SK-MEL-5 (cell line): Measurements from ENCODE around the gene GAREM2. TPM values are rescaled to one million over a fixed set of nuclear protein-coding genes. Genes with fewer than 3 reads are reported as not detected.
A peak's percentile ranks its signal among the peaks of the same experiment; 100 is the strongest.

ENCODE experiments used
- DNase-seq: peaks from one replicate; pipeline ENCODE4 v3.0.0-alpha.2; 2016; ENCODE audit warnings: low read depth, low spot score
- in situ Hi-C: cut with HindIII; loops from 2 replicates; pipeline ENCODE4 v1.10.0; 2016; ENCODE audit warnings: low sequenced_read_pairs, high pct_unique_total_duplicates, low pct_unique_long_range_greater_than_20kb
- polyA plus RNA-seq, 2 experiments: library from polyadenylated mRNA; depleted of rRNA; stranded (reverse); fragments of >200 nt; gene quantifications; 2 replicates each; pipeline ENCODE4 v1.2.3, GENCODE V29; 2015
- total RNA-seq: library from RNA; depleted of rRNA; stranded (reverse); fragments of >200 nt; shearing (Covaris generic); gene quantifications from 2 replicates; pipeline ENCODE4 v1.2.3, GENCODE V29; 2014; rRNA removed

GAREM2 gene
- 4.0 and 5.0 TPM in 2 replicates for total RNA-seq
- polyA plus RNA-seq (2015; cell fraction: cytosol; rRNA removed), result 7.4 and 11.5 TPM in 2 replicates
- polyA plus RNA-seq (2015; cell fraction: nucleus; rRNA removed), result 4.4 and 7.6 TPM in 2 replicates

DNA sequence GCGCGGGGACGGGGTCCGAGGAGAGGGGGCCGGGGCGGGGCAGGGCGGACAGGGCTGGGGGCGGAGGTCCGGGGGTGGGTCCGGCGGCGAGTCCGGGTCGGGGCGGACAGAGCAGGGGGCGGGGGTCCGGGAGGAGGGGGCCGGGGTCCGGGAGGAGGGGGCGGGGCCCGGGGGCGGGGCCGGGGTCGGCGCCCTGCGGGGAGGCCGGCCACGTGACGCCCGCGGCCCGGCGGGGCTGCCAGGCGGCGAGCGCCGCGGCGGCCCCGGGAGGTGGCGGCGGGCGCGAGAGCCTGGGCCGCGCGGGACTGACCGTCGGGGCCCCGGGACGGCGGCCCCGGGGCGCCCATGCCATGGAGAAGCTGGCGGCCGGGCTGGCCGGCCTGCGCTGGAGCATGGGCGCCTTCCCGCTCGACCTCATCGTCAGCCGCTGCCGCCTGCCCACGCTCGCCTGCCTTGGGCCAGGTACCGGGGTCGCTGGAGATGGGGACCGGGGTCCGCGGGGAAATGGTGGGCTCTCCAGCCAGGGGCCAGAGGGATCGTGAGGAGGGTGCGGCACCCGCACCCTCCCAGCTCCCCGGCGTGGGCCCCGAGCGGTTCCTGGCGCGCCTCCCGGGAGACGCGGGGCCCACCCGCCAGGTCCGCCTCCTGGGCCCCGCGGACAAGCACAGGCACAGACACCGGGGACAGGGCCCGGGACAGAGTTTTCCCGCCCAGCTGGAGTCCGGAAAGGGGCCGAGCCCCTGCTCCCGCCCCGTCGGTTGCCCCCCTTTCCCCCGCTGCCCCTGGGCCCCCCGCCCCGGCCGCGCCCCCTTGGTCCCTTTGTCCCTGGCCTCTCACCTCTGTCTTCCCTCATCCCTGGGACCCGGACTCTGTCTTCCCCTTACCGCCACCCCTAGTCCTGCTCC lies at the start of gene GAREM2:
Gene GAREM2, plus strand, starts transcription at position 218 of the 905 bp plus-strand sequence. Its CDS starts 133 bp downstream, at position 351.
- DNase-seq, result no peak
- in situ Hi-C loops, result no loop called here

DNA sequence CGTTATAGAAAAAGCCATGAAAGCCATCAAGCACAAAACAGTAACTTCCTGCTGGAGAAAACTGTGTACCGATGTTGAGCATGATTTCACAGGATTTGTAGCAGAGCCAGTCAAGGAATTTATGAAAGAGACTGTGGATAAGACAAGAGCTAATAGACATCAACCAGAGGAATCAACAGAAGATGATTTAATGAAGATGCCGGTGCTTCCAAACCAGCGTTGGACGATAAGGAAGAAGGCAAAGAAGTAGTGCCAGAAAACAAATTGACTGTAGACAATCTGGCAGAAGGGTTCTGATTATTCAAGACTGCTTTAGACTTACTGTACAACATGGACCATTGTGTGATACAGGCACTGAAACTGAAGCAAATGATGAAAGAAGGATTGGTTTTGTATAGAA lies 49.5 kb upstream of the GAREM2 start:
- no peak for DNase-seq
- in situ Hi-C loops, result no loop called here

DNA sequence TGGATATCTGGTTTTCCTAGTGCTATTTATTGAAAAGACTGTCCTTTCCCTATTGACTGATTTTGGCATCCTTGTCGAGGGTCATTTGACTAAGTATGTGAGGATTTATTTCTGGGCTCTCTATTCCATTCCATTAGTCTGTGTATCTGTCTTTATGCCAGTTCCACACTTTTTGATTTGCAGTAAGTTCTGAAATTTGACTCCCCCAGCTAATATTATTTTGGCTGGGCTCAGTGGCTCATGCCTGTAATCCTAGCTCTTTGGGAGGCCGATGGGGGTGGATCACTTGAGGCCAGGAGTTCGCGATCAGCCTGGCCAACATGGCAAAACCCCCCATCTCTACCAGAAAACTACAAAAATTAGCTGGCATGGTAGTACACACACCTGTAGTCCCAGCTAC lies 46.8 kb upstream of the GAREM2 start:
- DNase-seq, result no peak
- in situ Hi-C loops, result no loop called here

DNA sequence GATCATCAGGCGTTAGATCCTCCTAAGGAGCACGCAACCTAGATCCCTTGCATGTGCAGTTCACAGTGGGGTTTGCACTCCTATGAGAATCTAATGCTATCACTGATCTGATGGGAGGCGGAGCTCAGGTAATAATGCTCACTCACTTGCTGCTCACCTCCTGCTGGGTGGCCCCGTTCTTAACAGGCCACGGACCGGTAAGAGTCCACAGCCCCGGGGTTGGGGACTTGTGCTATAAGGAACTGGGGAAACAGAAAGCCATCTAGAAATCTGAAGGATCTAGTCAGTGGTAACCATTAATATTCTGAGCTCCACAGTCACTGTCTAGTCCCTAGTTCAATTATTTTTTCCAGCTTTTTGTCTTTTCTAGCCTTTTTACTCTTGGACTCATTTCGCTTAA lies 44.7 kb upstream of the GAREM2 start:
- no peak for DNase-seq
- in situ Hi-C loops, result no loop called here

DNA sequence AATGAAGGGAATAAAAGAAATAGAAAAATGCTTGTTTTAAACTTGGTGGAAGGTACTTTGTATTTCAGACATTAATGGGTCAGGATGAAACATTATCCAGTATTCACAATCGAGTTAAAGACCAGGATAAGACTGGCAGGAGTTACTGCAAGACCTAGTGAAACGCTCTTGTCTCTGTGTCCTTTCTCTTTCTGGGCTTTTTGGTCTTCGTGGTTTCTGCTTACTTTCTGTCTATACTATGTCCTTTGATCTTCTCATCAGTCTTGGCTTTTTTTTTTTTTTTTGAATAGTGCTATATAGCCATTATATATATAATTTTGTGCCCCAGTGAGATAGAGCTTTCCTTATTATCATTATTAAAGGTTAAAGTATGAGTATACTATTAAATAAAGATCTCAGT lies 42.1 kb upstream of the GAREM2 start:
- in situ Hi-C loops, result no loop called here
- DNase-seq, result no peak

DNA sequence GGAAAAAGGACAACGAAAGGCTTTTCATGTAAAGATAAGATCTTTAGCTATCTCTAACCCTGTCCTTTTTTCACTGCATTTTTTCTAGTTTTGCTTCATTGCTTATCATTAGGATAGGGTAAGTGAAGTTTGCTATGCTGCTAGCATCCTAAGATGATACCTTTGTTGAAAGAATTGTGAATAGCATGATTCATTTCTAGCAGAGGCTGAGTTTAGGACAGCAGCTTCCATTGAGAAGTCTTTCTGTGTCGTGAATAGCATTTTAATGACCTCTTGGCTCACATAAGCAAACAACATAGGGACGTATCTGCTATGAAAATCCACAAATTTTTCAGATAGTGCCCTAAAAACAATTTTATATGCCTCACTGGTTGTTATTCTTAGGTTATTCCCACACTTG lies 36.4 kb upstream of the GAREM2 start:
- DNase-seq, result peak; percentile 71
- in situ Hi-C loops, result no loop called here

DNA sequence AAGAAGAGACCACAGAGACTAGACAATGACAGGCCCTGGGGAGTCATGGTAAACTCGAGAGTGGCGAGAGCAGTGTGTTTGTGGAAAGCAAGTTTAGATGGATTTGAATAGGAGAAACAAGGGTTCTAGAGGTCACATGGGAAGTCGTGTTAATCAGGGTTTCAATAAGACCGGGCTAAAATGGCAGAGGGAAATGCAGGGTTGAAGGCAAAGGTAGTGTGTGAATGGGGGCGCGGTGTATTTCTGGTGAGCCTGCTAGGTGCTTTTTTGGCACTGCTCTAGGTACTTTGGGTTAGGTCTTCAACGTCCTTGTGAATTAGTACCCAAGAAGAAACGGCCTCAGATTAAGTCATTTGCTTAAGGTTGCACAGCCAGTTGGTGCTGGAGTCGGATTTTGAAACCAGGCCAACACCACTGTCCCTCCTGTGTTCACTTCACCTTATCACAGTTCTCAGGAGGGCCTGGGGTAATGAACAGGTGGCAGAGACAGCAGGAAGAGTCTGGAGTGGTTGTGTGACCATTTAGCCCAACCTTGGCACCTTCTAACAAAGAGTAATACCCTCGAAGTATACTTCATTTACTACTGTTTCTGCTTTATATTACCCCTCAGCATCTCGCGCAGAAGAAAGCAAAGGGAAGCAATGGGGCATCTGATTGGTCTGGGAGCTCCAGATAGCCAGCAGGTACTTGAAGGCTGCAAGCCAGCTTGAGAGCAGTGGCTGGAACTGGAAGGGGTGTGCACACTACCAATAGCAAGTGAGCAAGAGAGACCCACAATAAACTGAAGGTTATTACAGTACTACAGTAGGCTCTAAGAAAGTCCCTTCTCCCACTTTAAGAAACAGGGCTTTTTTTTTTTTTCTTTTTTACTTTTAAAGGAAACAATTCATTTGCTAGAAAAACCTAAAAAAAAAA lies 33.4 kb upstream of the GAREM2 start:
- DNase-seq, result no peak
- in situ Hi-C loops, result no loop called here

DNA sequence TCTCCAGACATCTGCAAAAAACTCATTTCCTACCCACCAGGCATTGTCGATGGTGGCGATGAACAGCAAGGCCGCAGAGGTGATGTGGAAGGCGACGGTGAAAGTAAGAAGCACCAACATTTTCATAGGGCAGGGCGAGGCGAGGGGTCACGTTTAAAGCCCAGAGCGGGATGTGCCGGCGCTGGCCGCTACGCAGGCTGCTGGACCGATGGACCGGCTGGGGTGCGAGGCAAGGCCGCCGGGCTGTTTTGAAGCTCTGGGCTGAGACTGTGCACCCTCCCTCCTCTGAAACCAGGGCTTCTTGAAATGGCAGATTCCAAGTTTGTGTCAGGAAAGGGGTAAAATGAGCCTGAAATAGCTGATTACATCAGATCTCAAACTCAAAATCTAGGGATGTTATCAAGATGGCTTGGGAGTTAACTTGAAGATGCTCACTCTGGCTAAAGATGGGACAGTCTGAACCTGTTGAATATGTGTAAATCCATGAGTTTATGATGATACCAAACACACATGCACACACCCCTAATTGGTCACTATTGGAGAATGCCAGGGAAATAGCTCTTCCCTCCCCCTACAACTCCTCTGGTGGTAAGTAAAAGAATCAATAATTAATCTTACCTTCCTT lies 31.6 kb upstream of the GAREM2 start:
- in situ Hi-C loops, result no loop called here
- DNase-seq, result no peak

DNA sequence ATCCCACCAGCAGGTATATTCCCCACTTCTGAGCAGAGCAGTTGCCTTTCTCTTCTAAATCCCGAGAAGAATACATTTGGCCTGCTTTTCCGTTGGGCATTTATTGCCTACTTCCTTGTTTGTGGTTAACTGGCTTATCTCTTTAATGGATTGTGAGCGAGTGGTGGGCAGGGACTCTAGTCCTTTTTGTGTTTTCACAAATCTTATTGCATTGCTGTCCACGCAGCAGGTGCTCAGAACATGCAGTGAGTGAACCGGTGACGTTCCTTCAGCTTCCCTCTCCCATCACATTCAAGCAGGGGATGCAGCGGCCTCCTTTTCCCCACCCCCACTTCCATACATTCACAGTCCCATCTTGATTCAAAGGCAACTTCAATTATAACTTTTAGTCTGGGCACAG lies 28.9 kb upstream of the GAREM2 start:
- in situ Hi-C loops, result no loop called here
- DNase-seq, result no peak

DNA sequence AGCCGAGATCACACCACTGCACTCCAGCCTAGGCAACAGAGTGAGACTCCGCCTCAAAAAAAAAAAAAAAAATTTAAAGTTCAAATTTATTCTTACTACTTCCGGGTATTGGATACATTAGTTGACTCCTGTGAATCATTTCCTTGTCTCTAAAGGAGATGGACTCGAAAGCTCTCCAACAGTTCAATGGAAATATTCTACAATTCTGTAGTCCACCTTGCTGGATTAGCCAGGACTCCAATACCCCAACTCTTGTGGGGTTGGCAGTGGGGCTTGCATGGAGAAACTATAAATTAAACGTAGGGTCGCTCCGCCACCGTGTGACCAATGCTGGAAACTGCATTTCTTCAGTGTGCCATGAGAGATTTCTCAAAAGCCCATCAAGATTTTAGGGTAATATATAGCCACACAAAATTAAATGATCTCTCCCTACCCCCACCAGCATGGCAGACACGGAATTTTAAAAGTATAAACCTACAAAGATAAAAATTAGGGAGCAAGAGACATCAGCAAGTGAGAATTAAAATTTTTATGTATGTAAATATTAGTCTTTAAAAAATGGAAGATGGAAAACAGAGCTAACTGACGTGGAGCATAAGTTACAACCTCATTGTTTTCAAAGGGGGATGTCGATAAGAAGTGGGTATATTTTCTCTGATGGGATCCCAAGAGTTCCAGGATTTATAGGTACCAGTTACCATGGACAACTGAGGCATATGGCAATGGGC lies 27.8 kb upstream of the GAREM2 start:
- in situ Hi-C loops, result no loop called here
- DNase-seq, result peak; percentile 80

DNA sequence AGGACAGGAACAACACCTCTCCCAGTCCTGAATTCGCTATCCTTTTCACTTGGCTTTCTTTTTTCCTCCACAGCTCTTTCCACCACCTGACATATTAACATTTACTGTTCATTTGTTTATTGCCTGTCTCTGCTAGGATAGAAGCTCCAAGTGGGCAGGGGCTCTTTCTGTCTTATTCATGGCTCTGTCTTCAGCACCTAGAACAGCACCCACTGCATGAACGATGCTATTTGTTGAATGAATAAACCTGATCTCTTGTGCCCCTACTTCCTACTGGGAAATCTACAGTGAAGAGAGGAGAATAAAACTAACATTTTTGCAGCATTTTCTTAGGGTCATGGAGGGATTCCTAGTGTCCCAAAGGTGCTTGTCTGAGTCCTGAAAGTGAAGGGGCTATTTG lies 24.4 kb upstream of the GAREM2 start:
- no peak for DNase-seq
- in situ Hi-C loops, result no loop called here

DNA sequence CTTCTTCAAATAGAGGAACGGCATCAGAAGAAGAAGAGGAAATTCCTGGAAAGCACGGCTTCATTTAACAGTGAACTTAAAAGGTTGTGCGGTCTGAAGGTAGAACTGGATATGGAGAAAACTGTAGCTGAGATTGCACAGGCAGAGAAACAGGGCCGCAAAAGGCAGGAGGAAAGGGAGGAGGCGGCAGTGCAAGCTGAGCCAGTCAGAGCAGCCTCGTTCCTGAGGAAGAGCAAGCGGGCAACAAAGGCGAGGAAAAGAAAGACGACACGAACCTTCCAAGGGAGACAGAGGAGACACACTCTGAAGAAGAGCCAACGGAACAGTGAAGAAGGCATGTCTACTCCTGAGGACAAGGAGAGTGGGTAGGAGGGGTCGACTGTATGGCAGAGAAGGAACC lies 22.6 kb upstream of the GAREM2 start:
- no peak for DNase-seq
- in situ Hi-C loops, result no loop called here

DNA sequence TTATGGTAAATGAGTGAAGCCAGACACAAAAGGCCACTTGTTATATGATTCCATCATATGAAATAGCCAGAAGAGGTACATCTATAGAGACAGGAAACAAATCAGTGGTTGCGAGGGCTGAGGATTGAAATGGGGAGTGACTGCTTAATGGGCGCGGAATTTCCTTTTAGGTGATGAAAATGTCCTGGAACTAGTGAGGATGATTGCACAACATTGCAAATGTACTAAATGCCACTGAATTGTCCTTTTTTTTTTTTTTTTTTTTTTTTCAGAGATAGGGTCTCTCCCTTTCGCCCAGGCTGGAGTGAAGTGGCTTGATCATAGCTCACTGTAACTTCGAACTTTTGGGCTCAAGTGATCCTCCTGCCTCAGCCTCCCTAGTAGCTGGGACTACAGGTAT lies 15.3 kb upstream of the GAREM2 start:
- in situ Hi-C loops, result no loop called here

DNA sequence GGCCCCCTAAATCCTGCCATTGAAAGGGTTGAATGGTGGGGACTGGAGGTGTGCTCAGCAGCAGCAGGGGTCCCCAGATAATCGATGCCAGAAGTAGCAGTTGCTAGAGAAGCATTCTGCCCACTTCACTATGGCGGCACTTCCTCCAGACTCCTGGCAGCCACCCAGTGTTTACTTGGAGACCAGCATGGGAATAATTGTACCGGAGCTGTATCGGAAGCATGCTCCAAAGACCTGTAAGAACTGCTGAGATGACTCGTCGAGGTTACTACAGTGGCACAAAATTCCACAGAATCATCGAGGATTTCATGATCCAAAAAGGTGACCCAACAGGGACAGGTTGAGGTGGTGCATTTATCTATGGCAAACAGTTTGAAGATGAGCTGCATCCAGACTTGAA lies 11.0 kb upstream of the GAREM2 start:
- in situ Hi-C loops, result no loop called here

More for the DNA sequence above, 15.3 kb upstream of the GAREM2 start:
- DNase-seq, result no peak

DNA sequence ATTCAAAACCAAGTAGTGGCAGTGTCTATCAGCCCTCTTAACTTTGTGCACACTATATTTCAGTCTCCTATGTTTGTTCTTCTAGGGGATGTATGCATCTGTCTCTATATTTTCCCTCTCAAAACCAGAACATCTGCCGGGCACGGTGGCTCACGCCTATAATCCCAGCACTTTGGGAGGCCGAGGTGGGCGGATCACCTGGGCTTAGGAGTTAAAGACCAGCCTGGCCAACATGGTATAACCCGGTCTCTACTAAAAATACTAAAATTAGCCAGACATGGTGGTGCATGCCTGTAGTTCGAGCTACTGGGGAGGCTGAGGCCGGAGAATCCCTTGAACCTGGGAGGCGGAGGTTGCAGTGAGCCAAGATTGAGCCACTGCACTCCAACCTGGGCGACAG lies 9.9 kb upstream of the GAREM2 start:
- in situ Hi-C loops, result no loop called here
- no peak for DNase-seq

More for the DNA sequence above, 11.0 kb upstream of the GAREM2 start:
- no peak for DNase-seq

DNA sequence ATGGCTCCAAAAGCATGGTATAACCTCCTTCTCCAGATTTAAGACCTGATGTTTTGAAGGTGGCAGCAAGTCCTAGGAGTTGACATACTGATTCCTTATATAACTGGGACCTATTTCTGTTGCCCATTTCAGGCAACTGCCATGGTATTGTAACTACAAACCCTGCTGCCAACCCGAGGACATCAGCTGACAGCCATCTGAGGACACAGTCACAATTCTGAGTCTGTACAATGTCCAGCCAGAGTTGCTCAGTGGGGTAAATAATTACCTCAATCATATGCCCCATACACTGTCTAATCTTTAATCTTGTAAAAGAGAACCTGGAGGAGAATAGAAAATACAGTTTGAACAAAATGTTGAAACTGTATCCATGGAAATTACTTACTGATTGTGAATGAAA lies 8.7 kb upstream of the GAREM2 start:
- in situ Hi-C loops, result no loop called here
- peak; percentile 86 for DNase-seq

DNA sequence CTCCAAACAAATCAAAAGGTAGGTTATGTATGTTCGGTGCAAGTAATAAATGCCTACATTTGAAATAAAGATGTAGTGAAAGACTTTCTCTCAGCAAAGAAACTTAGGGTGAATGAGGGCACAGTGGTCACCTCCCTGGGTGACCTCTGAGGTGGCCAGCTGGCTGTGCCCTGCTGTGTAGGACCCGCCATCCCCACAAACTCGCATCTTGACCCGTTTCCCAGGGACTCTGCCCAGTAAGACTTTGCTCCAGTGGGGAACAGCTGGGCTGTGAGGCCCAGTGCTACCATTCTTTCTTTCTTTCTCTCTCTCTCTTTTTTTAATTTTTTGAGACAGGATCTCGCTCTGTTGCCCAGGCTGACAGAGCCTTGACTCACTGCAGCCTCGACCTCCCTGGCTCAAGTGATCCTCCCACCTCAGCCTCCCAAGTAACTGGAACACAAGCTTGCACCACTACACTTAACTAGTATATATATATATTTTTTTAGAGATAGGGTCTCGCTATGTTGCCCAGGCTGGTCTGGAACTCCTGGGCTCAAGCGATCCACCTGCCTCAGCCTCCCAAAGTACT lies 8.2 kb upstream of the GAREM2 start:
- in situ Hi-C loops, result no loop called here
- DNase-seq, result no peak
